A673 (cell line): Measurements from ENCODE around the gene COA1.

ENCODE experiments used
- CTCF ChIP-seq: fragments of 300-800, 200-600 bp; sonication (generic); conservative IDR thresholded peaks from 2 replicates; pipeline ENCODE4 v1.5.1; 2017; ENCODE audit warnings: low read depth, mild to moderate bottlenecking, antibody characterized with exemption, low read length, moderate library complexity, mixed read lengths
- EZH2 ChIP-seq: fragments of 200-600 bp; sonication (generic); IDR thresholded peaks from 2 replicates; pipeline ENCODE4 v1.6.1; 2017; ENCODE audit warnings: borderline replicate concordance, low read depth, mild to moderate bottlenecking, mixed read lengths, antibody characterized with exemption, low read length; ENCODE audit not compliant: poor library complexity, severe bottlenecking

GRCh38 chr7:43742692-43743091 is 13.4 kb upstream of the COA1 start:
- TF ChIP-seq CTCF (no peak), EZH2 (no peak)
